Natural killer cell (primary cell): ENCODE data around the gene DAPK1. TPM values are rescaled to one million over a fixed set of nuclear protein-coding genes. Genes with fewer than 3 reads are reported as not detected.

Experiments
- ATAC-seq, 3 donors: fragments of 150-1000 bp in 2 of 3; fragments of 200-7000 bp in 1 of 3; cut with Tn5 transposase; 1 replicate in 1 of 3; 2 replicates in 2 of 3; pipeline ENCODE4 v1.10.0; 2021; ENCODE audit warnings: mild to moderate bottlenecking in 2 of 3, moderate library complexity in 2 of 3
- DNase-seq, 2 donors: peaks; one replicate each; pipeline versions ENCODE4 v3.0.0 to v3.0.0-alpha.2; 2013 to 2021; ENCODE audit warnings: mixed read lengths in 1 of 2
- H3K27ac ChIP-seq: one replicate; pipeline ENCODE4 v1.5.1; 2013; ENCODE audit warnings: mild to moderate bottlenecking, low read length
- H3K27me3 ChIP-seq: one replicate; pipeline ENCODE4 v1.6.1; 2013; ENCODE audit warnings: low read length; ENCODE audit not compliant: control insufficient read depth, insufficient read depth
- H3K36me3 ChIP-seq: one replicate; pipeline ENCODE4 v1.6.1; 2013; ENCODE audit warnings: low read length; ENCODE audit not compliant: control insufficient read depth, insufficient read depth
- H3K4me1 ChIP-seq: one replicate; pipeline ENCODE4 v1.6.1; 2013; ENCODE audit warnings: low read length; ENCODE audit not compliant: control insufficient read depth, insufficient read depth
- H3K4me3 ChIP-seq: one replicate; pipeline ENCODE4 v1.5.1; 2013; ENCODE audit warnings: low read length
- H3K9me3 ChIP-seq: one replicate; pipeline ENCODE4 v1.6.1; 2013; ENCODE audit warnings: low read length; ENCODE audit not compliant: control insufficient read depth, insufficient read depth
- H3K27ac Mint-ChIP-seq, 2 donors: one replicate each; pipeline ENCODE4 v1.8.0; 2022; ENCODE audit warnings: mild to moderate bottlenecking in 2 of 2, mixed read lengths in 2 of 2, moderate library complexity in 1 of 2
- H3K27me3 Mint-ChIP-seq, 2 donors: one replicate each; pipeline ENCODE4 v1.8.0; 2022; ENCODE audit warnings: low read depth in 2 of 2, mixed read lengths in 2 of 2
- H3K36me3 Mint-ChIP-seq: one replicate; pipeline ENCODE4 v1.8.0; 2022; ENCODE audit warnings: mixed read lengths
- H3K4me1 Mint-ChIP-seq, 2 donors: one replicate each; pipeline ENCODE4 v1.8.0; 2022; ENCODE audit warnings: mixed read lengths in 2 of 2
- H3K4me3 Mint-ChIP-seq: one replicate; pipeline ENCODE4 v1.8.0; 2022; ENCODE audit warnings: mild to moderate bottlenecking, moderate library complexity, mixed read lengths
- H3K9me3 Mint-ChIP-seq, 2 donors: one replicate each; pipeline ENCODE4 v1.8.0; 2022; ENCODE audit warnings: mixed read lengths in 2 of 2
- WGBS: methylation state at CpG from one replicate; pipeline ENCODE4 v1.1.7; 2013; ENCODE audit warnings: missing lambda C conversion rate; ENCODE audit not compliant: insufficient coverage; 5-methylcytosine and 5-hydroxymethylcytosine counted together
- intact Hi-C: fragments of 100-400 bp; cut with micrococcal nuclease; formaldehyde crosslinking; loops from one replicate; pipeline ENCODE4 v1.14.2; 2022
- total RNA-seq, 4 donors: library from RNA; stranded (reverse); fragments of 120-200 nt in 1 of 4; gene quantifications; one replicate each; pipeline versions ENCODE4 v1.2.3 to v1.2.4, GENCODE V29; 2013 to 2022
- TF ChIP-seq, protein P1 (sequence below): fragments of 200-600 bp; IDR thresholded peaks from one replicate; pipeline ENCODE4 v1.8.0; 2022; ENCODE audit warnings: antibody characterized with exemption

The DAPK1 gene
- total RNA-seq, 3 donors from 2014 or later (not counting 1 experiment from before 2014, with no cell fraction given), result 12.2 to 26.5 (median 22.7) TPM

DNA sequence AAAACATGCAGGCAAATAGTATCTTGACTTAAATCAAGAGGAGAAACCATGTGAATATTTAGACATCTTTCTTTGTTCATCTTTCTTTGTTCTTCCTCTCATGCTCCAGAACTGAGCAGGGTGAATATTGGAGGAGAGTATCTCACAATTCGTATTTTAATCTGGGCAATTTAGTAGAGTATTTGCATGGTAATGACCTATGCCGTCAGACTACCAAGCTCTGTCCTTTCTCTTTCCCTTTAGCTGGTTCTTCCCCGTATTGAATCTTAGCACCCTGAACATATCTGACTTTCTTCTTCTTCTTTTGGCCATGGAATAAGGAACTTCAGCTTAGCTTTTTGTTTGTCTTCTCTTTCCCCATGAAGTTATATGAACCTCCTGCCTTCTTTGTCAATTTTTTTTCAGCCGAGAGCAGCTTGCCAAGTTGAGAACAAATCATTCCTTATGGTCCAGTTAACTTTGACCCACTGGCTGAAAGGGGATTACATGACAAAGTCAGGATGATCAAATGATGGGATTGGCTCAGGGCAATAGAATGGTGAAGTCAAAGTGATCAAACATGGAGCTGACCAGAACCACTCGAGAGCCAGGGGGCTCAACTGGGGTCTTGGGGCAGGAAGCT, 95.8 kb downstream of the DAPK1 start:
- WGBS, result 65% methylated on average over 5 of the region's 5 CpGs
- Histone ChIP-seq H3K27me3 (no peaks in the 10 kb centered on the region), H3K36me3 (no peaks in the 10 kb centered on the region), H3K4me3 (no peak overlapping the region), H3K27ac (no peak overlapping the region), H3K4me1 (no peaks in the 10 kb centered on the region), H3K9me3 (no peaks in the 10 kb centered on the region)
- no peak overlapping the region for H3K27ac Mint-ChIP-seq
- ATAC-seq, result peak in 1 of 3 donors; percentile 41
- intact Hi-C loops, result no loop called here
- H3K27me3 Mint-ChIP-seq, result peaks cover 0 to 3% of the 10 kb centered on the region in 2 donors
- H3K4me1 Mint-ChIP-seq, result peaks cover 0 to 6% of the 10 kb centered on the region in 2 donors
- no peaks in the 10 kb centered on the region for H3K36me3 Mint-ChIP-seq
- H3K9me3 Mint-ChIP-seq, result no peaks in the 10 kb centered on the region
- H3K4me3 Mint-ChIP-seq, result no peak overlapping the region
- DNase-seq, result no peak
- TF ChIP-seq, protein P1, sequence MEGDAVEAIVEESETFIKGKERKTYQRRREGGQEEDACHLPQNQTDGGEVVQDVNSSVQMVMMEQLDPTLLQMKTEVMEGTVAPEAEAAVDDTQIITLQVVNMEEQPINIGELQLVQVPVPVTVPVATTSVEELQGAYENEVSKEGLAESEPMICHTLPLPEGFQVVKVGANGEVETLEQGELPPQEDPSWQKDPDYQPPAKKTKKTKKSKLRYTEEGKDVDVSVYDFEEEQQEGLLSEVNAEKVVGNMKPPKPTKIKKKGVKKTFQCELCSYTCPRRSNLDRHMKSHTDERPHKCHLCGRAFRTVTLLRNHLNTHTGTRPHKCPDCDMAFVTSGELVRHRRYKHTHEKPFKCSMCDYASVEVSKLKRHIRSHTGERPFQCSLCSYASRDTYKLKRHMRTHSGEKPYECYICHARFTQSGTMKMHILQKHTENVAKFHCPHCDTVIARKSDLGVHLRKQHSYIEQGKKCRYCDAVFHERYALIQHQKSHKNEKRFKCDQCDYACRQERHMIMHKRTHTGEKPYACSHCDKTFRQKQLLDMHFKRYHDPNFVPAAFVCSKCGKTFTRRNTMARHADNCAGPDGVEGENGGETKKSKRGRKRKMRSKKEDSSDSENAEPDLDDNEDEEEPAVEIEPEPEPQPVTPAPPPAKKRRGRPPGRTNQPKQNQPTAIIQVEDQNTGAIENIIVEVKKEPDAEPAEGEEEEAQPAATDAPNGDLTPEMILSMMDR, result no peak

DNA sequence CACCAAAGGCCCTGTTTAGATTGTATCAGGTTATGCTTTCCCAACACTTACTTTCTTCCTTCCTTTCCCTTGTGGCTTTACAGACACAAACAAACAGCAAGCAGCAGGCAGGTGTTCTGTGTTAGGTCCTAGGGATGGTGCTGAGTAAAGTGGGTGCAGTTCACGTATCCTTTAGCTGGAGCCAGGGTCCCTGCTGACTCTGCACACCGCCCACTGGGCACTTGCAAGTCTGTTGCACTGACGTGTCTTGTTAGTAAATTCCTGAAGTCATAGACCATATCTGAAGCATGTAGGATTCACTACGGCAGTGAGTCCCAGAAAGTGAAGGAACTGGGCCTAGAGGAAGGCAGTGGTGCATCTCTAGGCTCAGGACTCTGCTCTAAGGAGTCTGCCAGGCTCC, 96.5 kb downstream of the DAPK1 start:
- TF ChIP-seq, protein P1, result no peak
- ATAC-seq (no peak), DNase-seq (no peak)
- peaks cover 0 to 3% of the 10 kb centered on the region in 2 donors for H3K27me3 Mint-ChIP-seq
- Histone ChIP-seq H3K4me1 (no peaks in the 10 kb centered on the region), H3K4me3 (no peak overlapping the region), H3K27me3 (no peaks in the 10 kb centered on the region), H3K27ac (no peak overlapping the region), H3K9me3 (no peaks in the 10 kb centered on the region), H3K36me3 (no peaks in the 10 kb centered on the region)
- H3K4me1 Mint-ChIP-seq, result peaks cover 0 to 6% of the 10 kb centered on the region in 2 donors
- H3K9me3 Mint-ChIP-seq, result no peaks in the 10 kb centered on the region
- intact Hi-C loops, result no loop called here
- no peak overlapping the region for H3K4me3 Mint-ChIP-seq
- WGBS, result 88% methylated on average over 4 of the region's 4 CpGs
- H3K36me3 Mint-ChIP-seq, result no peaks in the 10 kb centered on the region
- no peak overlapping the region for H3K27ac Mint-ChIP-seq

DNA sequence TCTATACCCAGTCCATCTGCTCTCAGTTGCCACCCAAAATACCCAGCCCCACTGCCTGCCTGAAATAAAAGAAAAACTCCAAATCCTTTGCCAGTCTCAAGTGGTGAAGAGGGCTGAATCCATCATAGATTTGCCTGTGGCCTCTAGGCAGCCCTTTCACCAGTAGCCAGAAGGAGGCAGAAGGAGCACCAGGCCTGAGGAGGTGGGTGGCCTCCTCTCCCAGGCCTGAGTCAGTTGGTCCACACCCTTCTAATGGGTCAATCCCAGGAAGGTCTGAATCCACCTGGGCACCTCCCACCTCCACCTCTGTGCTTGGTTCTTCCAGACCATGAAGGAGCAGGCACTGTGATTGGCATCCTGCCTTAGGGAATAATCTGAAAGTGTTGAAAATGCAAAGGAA, 97.0 kb downstream of the DAPK1 start:
- no peaks in the 10 kb centered on the region for H3K27me3 ChIP-seq
- no peak overlapping the region for H3K4me3 ChIP-seq
- no peak overlapping the region for H3K27ac ChIP-seq
- no peak for DNase-seq
- Mint-ChIP-seq H3K4me3 (no peak overlapping the region), H3K9me3 (no peaks in the 10 kb centered on the region), H3K27me3 (peaks cover 0 to 3% of the 10 kb centered on the region in 2 donors), H3K4me1 (peaks cover 0 to 6% of the 10 kb centered on the region in 2 donors), H3K36me3 (no peaks in the 10 kb centered on the region), H3K27ac (no peak overlapping the region)
- H3K4me1 ChIP-seq, result no peaks in the 10 kb centered on the region
- no peaks in the 10 kb centered on the region for H3K36me3 ChIP-seq
- intact Hi-C loops, result no loop called here
- TF ChIP-seq, protein P1, result no peak
- no peaks in the 10 kb centered on the region for H3K9me3 ChIP-seq
- ATAC-seq, result no peak

DNA sequence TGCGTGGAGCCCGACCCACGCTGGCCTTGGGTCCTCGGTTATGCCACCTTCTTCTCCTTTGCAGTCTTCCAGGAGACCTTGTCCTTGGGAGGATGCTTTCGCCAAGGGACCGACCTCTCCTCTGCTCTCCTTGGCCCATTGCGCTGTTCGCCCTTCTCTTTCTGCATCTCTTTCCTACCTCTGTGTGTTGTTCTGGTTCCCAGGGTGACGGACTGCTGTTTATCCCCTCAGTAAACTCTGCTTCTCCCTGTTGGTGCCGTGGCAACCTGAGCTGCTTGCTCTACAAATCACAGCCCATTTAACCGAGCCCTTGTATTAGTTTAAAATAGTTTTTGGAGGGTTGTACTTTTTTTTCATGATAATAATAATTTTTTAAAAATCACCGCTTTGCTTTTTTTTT, 97.9 kb downstream of the DAPK1 start:
- H3K4me1 Mint-ChIP-seq, result peaks cover 0 to 6% of the 10 kb centered on the region in 2 donors

More for the DNA sequence above, 97.9 kb downstream of the DAPK1 start:
- no peak overlapping the region for H3K27ac Mint-ChIP-seq
- WGBS, result 93% methylated on average over 10 of the region's 12 CpGs
- ATAC-seq (no peak), DNase-seq (no peak)
- no peaks in the 10 kb centered on the region for H3K9me3 Mint-ChIP-seq
- TF ChIP-seq, protein P1, result no peak
- H3K9me3 ChIP-seq, result no peaks in the 10 kb centered on the region
- H3K27me3 Mint-ChIP-seq, result peaks cover 0 to 3% of the 10 kb centered on the region in 2 donors
- intact Hi-C loops, result no loop called here
- no peaks in the 10 kb centered on the region for H3K27me3 ChIP-seq
- no peak overlapping the region for H3K27ac ChIP-seq
- no peak overlapping the region for H3K4me3 ChIP-seq
- H3K4me3 Mint-ChIP-seq, result no peak overlapping the region
- no peaks in the 10 kb centered on the region for H3K36me3 ChIP-seq
- no peaks in the 10 kb centered on the region for H3K36me3 Mint-ChIP-seq
- peaks cover 1% of the 10 kb centered on the region for H3K4me1 ChIP-seq
